GM23338 (cell line): ENCODE results near the gene SIKE1.
"Not testable (repeated sequence)": the region's sequence is repeated elsewhere in the genome, so short reads cannot be mapped to it uniquely, and the experiment has no call there.

Source experiments
- CTCF ChIP-seq, 2 experiments: fragments of 200-600 bp in 1 of 2; sonication (generic) in 1 of 2; conservative IDR thresholded peaks; 2 replicates each; pipeline versions ENCODE4 v1.5.1 to v1.6.1; 2016 to 2017; ENCODE audit warnings: antibody characterized with exemption in 2 of 2, low read depth in 2 of 2, mild to moderate bottlenecking in 2 of 2, moderate library complexity in 1 of 2
- EZH2phosphoT487 ChIP-seq: fragments of 200-600 bp; sonication (generic); IDR thresholded peaks from one replicate; pipeline ENCODE4 v1.8.1; 2018; ENCODE audit warnings: antibody characterized with exemption; ENCODE audit not compliant: unreplicated experiment
- POLR2AphosphoS5 ChIP-seq: IDR thresholded peaks from 2 replicates; pipeline ENCODE4 v1.6.1; 2016; ENCODE audit warnings: antibody characterized with exemption, low read depth

- not testable (repeated sequence) for TF ChIP-seq POLR2AphosphoS5; CTCF (conservative IDR thresholded peaks at IDR 0.05; ENCODE audit: low read depth in 2 of 2); EZH2phosphoT487
Observed at GRCh38 chr1:114830075-114830474, 49.6 kb upstream of the SIKE1 start.
